Endothelial cell of umbilical vein (primary cell): ENCODE measurements around the gene SYNDIG1.

Experiments
- EZH2 ChIP-seq: IDR thresholded peaks from 2 replicates; pipeline ENCODE4 v1.6.1; 2012; ENCODE audit warnings: borderline replicate concordance, low read depth, mild to moderate bottlenecking, moderate library complexity, low read length, inconsistent platforms; ENCODE audit not compliant: severe bottlenecking
- MYC ChIP-seq: IDR thresholded peaks from one replicate; pipeline ENCODE4 v1.6.1; 2011; ENCODE audit warnings: mild to moderate bottlenecking, low read depth, low read length
- POLR2A ChIP-seq: IDR thresholded peaks from 2 replicates; pipeline ENCODE4 v1.6.1; 2012; ENCODE audit warnings: low read depth, mild to moderate bottlenecking, control low read depth, low read length
- POLR2AphosphoS5 ChIP-seq: IDR thresholded peaks from 2 replicates; pipeline ENCODE4 v1.6.1; 2012; ENCODE audit warnings: low read depth, mild to moderate bottlenecking, control low read depth, low read length, moderate library complexity; ENCODE audit not compliant: insufficient read depth
- TF ChIP-seq, protein P1 (sequence below), 2 donors: IDR thresholded peaks; 1 replicate in 1 of 2; 2 replicates in 1 of 2; pipeline ENCODE4 v1.5.1; 2011; ENCODE audit warnings: low read length in 2 of 2, mild to moderate bottlenecking in 2 of 2, moderate library complexity in 2 of 2, control low read depth in 1 of 2, inconsistent platforms in 1 of 2, low read depth in 1 of 2; ENCODE audit not compliant: insufficient read depth in 1 of 2; ENCODE audit errors: extremely low read depth in 1 of 2
- TF ChIP-seq, protein P2 (sequence below): IDR thresholded peaks from 2 replicates; pipeline ENCODE4 v1.6.1; 2011; ENCODE audit not compliant: insufficient read depth, insufficient read length

DNA sequence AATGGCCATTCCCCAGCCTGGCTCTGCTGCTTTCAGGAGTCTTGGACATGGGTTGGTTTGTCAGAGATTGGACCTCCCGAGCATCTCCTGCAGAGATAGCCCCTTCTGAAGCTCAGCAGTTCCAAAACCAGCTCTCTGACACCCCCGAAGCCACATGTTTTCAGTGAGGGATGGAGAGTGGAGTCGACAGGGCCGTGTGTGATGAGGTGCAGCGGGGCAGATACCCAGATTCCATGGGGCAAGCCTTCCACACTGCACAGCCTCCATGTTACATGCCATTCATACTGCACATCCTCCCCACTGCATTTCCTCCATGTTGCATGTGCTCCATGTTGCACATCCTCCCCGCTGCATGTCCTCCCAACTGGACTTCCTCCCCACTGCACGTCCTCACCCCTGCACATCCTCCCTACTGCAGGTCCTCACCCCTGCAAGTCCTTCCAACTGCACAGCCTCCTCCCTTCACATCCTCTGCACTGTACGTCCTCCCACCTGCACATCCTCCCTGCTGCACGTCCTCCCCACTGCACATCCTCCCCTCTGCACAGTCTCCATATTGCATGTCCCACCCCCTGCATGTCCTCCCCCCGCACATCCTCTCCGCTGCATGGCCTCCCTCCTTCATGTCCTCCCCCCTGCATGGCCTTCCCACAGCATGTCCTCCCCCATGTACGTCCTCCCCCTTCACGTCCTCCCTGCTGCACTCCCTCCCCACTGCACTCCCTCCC is 112.2 kb downstream of the SYNDIG1 start:
- TF ChIP-seq POLR2A (no peak), POLR2AphosphoS5 (no peak), EZH2 (no peak), MYC (no peak)
- TF ChIP-seq, protein P1, sequence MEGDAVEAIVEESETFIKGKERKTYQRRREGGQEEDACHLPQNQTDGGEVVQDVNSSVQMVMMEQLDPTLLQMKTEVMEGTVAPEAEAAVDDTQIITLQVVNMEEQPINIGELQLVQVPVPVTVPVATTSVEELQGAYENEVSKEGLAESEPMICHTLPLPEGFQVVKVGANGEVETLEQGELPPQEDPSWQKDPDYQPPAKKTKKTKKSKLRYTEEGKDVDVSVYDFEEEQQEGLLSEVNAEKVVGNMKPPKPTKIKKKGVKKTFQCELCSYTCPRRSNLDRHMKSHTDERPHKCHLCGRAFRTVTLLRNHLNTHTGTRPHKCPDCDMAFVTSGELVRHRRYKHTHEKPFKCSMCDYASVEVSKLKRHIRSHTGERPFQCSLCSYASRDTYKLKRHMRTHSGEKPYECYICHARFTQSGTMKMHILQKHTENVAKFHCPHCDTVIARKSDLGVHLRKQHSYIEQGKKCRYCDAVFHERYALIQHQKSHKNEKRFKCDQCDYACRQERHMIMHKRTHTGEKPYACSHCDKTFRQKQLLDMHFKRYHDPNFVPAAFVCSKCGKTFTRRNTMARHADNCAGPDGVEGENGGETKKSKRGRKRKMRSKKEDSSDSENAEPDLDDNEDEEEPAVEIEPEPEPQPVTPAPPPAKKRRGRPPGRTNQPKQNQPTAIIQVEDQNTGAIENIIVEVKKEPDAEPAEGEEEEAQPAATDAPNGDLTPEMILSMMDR (IDR thresholded peaks at IDR 0.05; ENCODE audit: extremely low read depth in 1 of 2, insufficient read depth in 1 of 2, low read depth in 1 of 2, low read length in 2 of 2), result no peak
- TF ChIP-seq, protein P2, sequence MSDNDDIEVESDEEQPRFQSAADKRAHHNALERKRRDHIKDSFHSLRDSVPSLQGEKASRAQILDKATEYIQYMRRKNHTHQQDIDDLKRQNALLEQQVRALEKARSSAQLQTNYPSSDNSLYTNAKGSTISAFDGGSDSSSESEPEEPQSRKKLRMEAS, result no peak
